ENCODE measurements around the gene PAIP2.

GRCh38 chr5:139371482-139372435, 30.1 kb downstream of the PAIP2 start:
- no peak for TF ChIP-seq CTCF (IDR thresholded peaks at IDR 0.05)
- TF ChIP-seq POLR2A (IDR thresholded peaks at IDR 0.05) = no peak
